RWPE2 (cell line): ENCODE data around the gene ZNF213.

Experiments used
- ATAC-seq: fragments of 200-7000 bp; cut with Tn5 transposase; 3 replicates; pipeline ENCODE4 v1.9.1; 2021; ENCODE audit warnings: low read depth
- DNase-seq: peaks from one replicate; pipeline ENCODE4 v3.0.0-alpha.2; 2020; ENCODE audit warnings: low spot score
- H3K27ac ChIP-seq: fragments of 450-650 bp; 2 replicates; pipeline ENCODE4 v1.5.1; 2017; ENCODE audit warnings: mild to moderate bottlenecking; ENCODE audit not compliant: poor library complexity, severe bottlenecking
- H3K27me3 ChIP-seq: fragments of 250-450 bp; sonication (Bioruptor Pico); 2 replicates; pipeline ENCODE4 v1.5.1; 2021; ENCODE audit warnings: mild to moderate bottlenecking, moderate library complexity; ENCODE audit not compliant: insufficient read depth, poor library complexity, severe bottlenecking
- H3K36me3 ChIP-seq: fragments of 250-450 bp; sonication (Bioruptor Pico); 2 replicates; pipeline ENCODE4 v1.5.1; 2020; ENCODE audit warnings: low read depth, mild to moderate bottlenecking, moderate library complexity
- H3K4me1 ChIP-seq: fragments of 250-450 bp; sonication (Bioruptor Pico); 2 replicates; pipeline ENCODE4 v1.5.1; 2021; ENCODE audit warnings: mild to moderate bottlenecking, moderate library complexity; ENCODE audit not compliant: insufficient read depth, poor library complexity, severe bottlenecking
- H3K4me3 ChIP-seq: fragments of 250-450 bp; sonication (Bioruptor Pico); 2 replicates; pipeline ENCODE4 v1.5.1; 2021; ENCODE audit warnings: mild to moderate bottlenecking, moderate library complexity; ENCODE audit not compliant: severe bottlenecking
- H3K9me3 ChIP-seq: fragments of 250-450 bp; sonication (Bioruptor Pico); 2 replicates; pipeline ENCODE4 v1.5.1; 2021; ENCODE audit warnings: mild to moderate bottlenecking, moderate library complexity; ENCODE audit not compliant: severe bottlenecking
- TF ChIP-seq, protein P1 (sequence below): fragments of 450-650 bp; IDR thresholded peaks from one replicate; pipeline ENCODE4 v1.5.1; 2017; ENCODE audit warnings: mild to moderate bottlenecking, moderate library complexity; ENCODE audit not compliant: poor library complexity, severe bottlenecking

ZNF213 gene

GRCh38 chr16:3122926-3123570 is 11.8 kb upstream of the ZNF213 start:
- no peak overlapping the region for H3K4me3 ChIP-seq
- ATAC-seq (no peak), DNase-seq (no peak)
- TF ChIP-seq, protein P1, sequence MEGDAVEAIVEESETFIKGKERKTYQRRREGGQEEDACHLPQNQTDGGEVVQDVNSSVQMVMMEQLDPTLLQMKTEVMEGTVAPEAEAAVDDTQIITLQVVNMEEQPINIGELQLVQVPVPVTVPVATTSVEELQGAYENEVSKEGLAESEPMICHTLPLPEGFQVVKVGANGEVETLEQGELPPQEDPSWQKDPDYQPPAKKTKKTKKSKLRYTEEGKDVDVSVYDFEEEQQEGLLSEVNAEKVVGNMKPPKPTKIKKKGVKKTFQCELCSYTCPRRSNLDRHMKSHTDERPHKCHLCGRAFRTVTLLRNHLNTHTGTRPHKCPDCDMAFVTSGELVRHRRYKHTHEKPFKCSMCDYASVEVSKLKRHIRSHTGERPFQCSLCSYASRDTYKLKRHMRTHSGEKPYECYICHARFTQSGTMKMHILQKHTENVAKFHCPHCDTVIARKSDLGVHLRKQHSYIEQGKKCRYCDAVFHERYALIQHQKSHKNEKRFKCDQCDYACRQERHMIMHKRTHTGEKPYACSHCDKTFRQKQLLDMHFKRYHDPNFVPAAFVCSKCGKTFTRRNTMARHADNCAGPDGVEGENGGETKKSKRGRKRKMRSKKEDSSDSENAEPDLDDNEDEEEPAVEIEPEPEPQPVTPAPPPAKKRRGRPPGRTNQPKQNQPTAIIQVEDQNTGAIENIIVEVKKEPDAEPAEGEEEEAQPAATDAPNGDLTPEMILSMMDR: no peak
- no peaks in the 10 kb centered on the region for H3K27me3 ChIP-seq
- H3K36me3 ChIP-seq: peaks cover 3% of the 10 kb centered on the region; the same call in 1 of the 2 replicates
- H3K4me1 ChIP-seq: peaks cover 7% of the 10 kb centered on the region
- no peaks in the 10 kb centered on the region for H3K9me3 ChIP-seq
- no peak overlapping the region for H3K27ac ChIP-seq

DNA sequence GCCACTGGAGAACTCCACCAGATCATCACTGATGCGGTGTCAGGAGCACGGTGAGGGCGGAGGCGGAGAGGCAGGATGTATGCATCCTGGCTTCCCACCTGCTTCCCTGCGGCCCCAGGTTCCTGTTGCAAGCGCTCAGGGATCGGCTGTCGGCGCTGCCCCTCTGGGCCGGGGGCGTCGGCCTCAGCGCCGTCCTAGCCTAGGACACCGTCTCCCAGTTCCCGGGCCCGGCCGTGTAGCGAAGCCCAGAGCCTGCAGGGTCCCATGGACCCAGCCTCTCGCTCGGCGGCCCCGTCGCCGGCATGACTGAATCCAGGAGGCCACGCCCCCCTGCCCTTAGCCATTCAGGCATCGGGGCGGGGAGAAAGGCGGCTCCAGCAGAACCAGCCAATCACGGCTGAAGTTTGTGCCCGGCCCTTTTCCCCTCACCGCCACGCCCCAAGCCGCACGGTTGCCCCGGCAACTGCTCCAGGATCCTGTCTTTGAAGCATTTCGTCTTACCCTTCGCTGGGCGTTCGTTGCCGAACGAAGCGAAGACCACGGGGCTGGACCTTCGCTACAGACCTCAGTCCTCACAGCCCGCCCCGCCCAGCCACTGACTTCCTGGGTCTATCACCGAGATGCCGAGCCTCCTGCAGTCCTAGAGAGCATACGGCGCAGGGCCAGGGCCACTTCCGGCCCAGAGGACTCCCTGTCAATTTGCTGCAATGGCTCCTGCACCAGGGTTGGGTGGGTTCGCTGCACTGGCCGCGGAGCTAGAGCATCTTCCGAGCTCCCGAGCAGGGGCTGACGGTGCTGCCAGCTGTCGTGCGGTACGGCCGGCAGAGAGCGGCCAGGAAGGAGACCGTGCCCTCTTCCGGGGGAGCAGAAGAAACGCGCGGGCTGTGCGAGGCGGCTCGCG is 10.6 kb upstream of the ZNF213 start:
- H3K4me3 ChIP-seq: peak overlapping the region; percentile 47
- H3K27me3 ChIP-seq: no peaks in the 10 kb centered on the region
- ATAC-seq (peak; percentile 85), DNase-seq (peak; percentile 95)
- peak overlapping the region; percentile 67 for H3K27ac ChIP-seq
- peaks cover 7% of the 10 kb centered on the region for H3K4me1 ChIP-seq
- TF ChIP-seq, protein P1: peak; percentile 20
- no peaks in the 10 kb centered on the region for H3K9me3 ChIP-seq
- H3K36me3 ChIP-seq: peaks cover 3% of the 10 kb centered on the region; the same call in 1 of the 2 replicates

GRCh38 chr16:3127745-3128144 is 7.1 kb upstream of the ZNF213 start:
- ATAC-seq (no peak), DNase-seq (no peak)
- Histone ChIP-seq H3K4me3 (no peak overlapping the region), H3K4me1 (peaks cover 7% of the 10 kb centered on the region), H3K9me3 (no peaks in the 10 kb centered on the region), H3K36me3 (peaks cover 25% of the 10 kb centered on the region), H3K27me3 (no peaks in the 10 kb centered on the region), H3K27ac (no peak overlapping the region)
- TF ChIP-seq, protein P1: no peak

GRCh38 chr16:3129137-3130131 is 5.4 kb upstream of the ZNF213 start:
- H3K4me3 ChIP-seq: peak overlapping the region; percentile 30
- no peak for DNase-seq

More at GRCh38 chr16:3129137-3130131, 5.4 kb upstream of the ZNF213 start:
- peak; percentile 57 for ATAC-seq
- no peaks in the 10 kb centered on the region for H3K27me3 ChIP-seq
- H3K9me3 ChIP-seq: no peaks in the 10 kb centered on the region
- TF ChIP-seq, protein P1: peak; percentile 96
- H3K27ac ChIP-seq: peak overlapping the region; percentile 19
- H3K36me3 ChIP-seq: peaks cover 25% of the 10 kb centered on the region
- H3K4me1 ChIP-seq: peaks cover 11% of the 10 kb centered on the region
